ENCODE measurements around the gene ASTN2. TPM values are rescaled to one million over a fixed set of nuclear protein-coding genes. Genes with fewer than 3 reads are reported as not detected.

The ASTN2 gene
- total and polyA plus RNA-seq, 2 experiments from 2014 or later: 7.0 to 24.6 TPM

DNA sequence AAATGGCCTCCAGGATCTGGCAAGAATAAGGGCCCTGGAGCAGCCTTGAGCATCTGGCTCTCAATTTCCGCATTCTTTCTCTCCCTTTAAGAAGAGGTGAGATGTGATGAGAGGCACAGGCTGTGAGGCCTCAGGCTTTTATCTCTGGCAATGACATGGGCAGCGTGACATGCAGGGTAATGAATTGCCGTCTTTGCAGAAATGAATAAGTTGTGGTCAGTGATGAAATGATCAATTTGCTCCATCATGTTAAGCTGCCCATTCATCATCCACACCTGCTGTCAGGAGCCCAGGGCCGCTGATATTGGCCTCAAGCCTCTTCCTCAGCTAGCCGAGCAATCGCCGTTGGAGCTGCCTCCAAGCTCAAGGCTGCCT lies 462.4 kb downstream of the ASTN2 start:
- no peak overlapping the region for H3K4me2 ChIP-seq
- DNase-seq (ENCODE audit: low spot score): no peak
- no peaks in the 10 kb centered on the region for H3K36me3 ChIP-seq (ENCODE audit: insufficient read depth)
- no peaks in the 10 kb centered on the region for H3K27me3 Mint-ChIP-seq (ENCODE audit: insufficient read depth, low read depth, poor library complexity)
- H3F3A ChIP-seq (replicated peaks; ENCODE audit: low read depth): no peaks in the 10 kb centered on the region
- ATAC-seq: no peak
- H3K27ac Mint-ChIP-seq: no peak overlapping the region
- H3K27me3 ChIP-seq (ENCODE audit: insufficient read depth): no peaks in the 10 kb centered on the region
- no peaks in the 10 kb centered on the region for H3K9me3 Mint-ChIP-seq
- no peaks in the 10 kb centered on the region for H3K36me3 Mint-ChIP-seq (ENCODE audit: low read depth)
- TF ChIP-seq ZNF331 (CRISPR knock-in tag; IDR thresholded peaks at IDR 0.05; ENCODE audit: low read depth): no peak
- H3K4me3 Mint-ChIP-seq: no peak overlapping the region
- H4K20me1 ChIP-seq (replicated peaks; ENCODE audit: insufficient read depth): no peaks in the 10 kb centered on the region
- no peaks in the 10 kb centered on the region for H3K9me2 ChIP-seq (ENCODE audit: insufficient read depth)
- H3K4me3 ChIP-seq: no peak overlapping the region
- H2AFZ ChIP-seq: no peak overlapping the region
- peaks cover 6% of the 10 kb centered on the region for H3K4me1 Mint-ChIP-seq
- H3K27ac ChIP-seq (ENCODE audit: low read depth): no peak overlapping the region
- H3K79me2 ChIP-seq (replicated peaks; ENCODE audit: insufficient read depth): no peaks in the 10 kb centered on the region
- H3K4me1 ChIP-seq (ENCODE audit: insufficient read depth): peaks cover 7% of the 10 kb centered on the region; the same call in 1 of the 2 replicates

DNA sequence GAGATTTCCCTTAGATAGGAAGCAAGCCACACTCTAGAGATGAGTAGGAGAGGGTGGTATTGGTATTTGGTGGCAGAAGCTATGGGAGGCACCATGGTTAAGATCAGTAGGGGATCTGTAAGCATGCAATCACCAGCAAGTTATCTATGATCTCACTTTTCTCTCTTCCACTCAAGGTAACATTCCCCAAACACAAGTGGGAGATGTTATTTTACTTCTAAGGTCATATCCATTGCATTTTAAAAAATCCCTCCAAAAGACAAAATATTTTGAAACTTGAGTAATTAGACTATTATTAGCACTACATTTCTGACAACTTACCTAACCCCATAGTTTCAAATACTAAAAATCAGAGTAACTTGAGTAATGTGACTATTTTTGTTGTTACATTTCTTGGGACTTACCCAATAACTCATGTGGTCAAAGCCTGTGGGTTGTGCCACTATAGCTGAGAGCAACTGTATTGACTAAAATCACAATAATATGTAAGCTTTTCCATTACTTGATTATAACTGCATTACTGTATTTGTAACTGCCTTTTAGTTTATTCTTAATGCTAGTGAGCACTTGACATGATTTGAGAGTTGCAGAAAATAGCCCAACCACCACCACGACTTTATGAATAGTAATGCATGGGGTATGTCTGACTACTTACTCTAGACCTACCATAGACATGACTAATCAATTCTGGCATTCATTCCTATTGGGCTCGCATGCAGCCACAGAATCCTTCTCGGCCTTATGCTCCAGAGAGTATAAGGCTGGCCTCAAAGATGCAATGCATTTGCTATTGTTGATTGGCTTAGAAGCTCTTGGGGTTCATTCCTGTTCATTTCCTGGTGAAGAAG lies 463.0 kb downstream of the ASTN2 start:
- Histone ChIP-seq H3K27me3 (ENCODE audit: insufficient read depth) (no peaks in the 10 kb centered on the region), H3K27ac (ENCODE audit: low read depth) (no peak overlapping the region), H4K20me1 (replicated peaks; ENCODE audit: insufficient read depth) (no peaks in the 10 kb centered on the region), H3K4me1 (ENCODE audit: insufficient read depth) (peaks cover 13% of the 10 kb centered on the region; the same call in 1 of the 2 replicates), H3K36me3 (ENCODE audit: insufficient read depth) (no peaks in the 10 kb centered on the region), H3K79me2 (replicated peaks; ENCODE audit: insufficient read depth) (no peaks in the 10 kb centered on the region), H2AFZ (no peak overlapping the region), H3F3A (replicated peaks; ENCODE audit: low read depth) (no peaks in the 10 kb centered on the region), H3K9me2 (ENCODE audit: insufficient read depth) (no peaks in the 10 kb centered on the region), H3K4me2 (no peak overlapping the region), H3K4me3 (no peak overlapping the region)
- ATAC-seq (no peak), DNase-seq (ENCODE audit: low spot score) (no peak)
- H3K27me3 Mint-ChIP-seq (ENCODE audit: insufficient read depth, low read depth, poor library complexity): no peaks in the 10 kb centered on the region
- H3K36me3 Mint-ChIP-seq (ENCODE audit: low read depth): no peaks in the 10 kb centered on the region
- H3K9me3 Mint-ChIP-seq: no peaks in the 10 kb centered on the region
- TF ChIP-seq ZNF331 (CRISPR knock-in tag; IDR thresholded peaks at IDR 0.05; ENCODE audit: low read depth): no peak
- TF ChIP-seq NANOG (IDR thresholded peaks at IDR 0.05; ENCODE audit: borderline replicate concordance): no peak
- TF ChIP-seq, protein P1, sequence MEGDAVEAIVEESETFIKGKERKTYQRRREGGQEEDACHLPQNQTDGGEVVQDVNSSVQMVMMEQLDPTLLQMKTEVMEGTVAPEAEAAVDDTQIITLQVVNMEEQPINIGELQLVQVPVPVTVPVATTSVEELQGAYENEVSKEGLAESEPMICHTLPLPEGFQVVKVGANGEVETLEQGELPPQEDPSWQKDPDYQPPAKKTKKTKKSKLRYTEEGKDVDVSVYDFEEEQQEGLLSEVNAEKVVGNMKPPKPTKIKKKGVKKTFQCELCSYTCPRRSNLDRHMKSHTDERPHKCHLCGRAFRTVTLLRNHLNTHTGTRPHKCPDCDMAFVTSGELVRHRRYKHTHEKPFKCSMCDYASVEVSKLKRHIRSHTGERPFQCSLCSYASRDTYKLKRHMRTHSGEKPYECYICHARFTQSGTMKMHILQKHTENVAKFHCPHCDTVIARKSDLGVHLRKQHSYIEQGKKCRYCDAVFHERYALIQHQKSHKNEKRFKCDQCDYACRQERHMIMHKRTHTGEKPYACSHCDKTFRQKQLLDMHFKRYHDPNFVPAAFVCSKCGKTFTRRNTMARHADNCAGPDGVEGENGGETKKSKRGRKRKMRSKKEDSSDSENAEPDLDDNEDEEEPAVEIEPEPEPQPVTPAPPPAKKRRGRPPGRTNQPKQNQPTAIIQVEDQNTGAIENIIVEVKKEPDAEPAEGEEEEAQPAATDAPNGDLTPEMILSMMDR (conservative IDR thresholded peaks at IDR 0.05; ENCODE audit: low read depth in 2 of 2): no peak
- TF ChIP-seq, protein P2, sequence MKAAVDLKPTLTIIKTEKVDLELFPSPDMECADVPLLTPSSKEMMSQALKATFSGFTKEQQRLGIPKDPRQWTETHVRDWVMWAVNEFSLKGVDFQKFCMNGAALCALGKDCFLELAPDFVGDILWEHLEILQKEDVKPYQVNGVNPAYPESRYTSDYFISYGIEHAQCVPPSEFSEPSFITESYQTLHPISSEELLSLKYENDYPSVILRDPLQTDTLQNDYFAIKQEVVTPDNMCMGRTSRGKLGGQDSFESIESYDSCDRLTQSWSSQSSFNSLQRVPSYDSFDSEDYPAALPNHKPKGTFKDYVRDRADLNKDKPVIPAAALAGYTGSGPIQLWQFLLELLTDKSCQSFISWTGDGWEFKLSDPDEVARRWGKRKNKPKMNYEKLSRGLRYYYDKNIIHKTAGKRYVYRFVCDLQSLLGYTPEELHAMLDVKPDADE (IDR thresholded peaks at IDR 0.05): no peak
- no peak overlapping the region for H3K4me3 Mint-ChIP-seq
- H3K4me1 Mint-ChIP-seq: peaks cover 12% of the 10 kb centered on the region
- no peak overlapping the region for H3K27ac Mint-ChIP-seq

DNA sequence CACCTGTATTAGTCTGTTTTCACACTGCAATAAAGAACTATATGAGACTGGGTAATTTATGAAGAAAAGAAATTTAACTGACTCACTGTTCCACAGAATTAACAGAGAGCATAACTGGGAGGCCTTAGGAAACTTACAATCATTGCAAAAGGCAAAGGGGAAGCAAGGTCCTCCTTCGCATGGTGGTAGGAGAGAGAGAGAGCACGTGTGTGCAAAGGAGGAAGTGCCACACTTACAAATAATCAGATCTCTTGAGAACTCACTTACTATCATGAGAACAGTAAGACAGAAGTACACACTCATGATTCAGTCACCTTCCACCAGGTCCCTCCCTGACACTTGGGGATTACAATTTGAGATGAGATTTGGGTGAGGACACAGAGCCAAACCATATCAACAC lies 469.0 kb downstream of the ASTN2 start:
- no peaks in the 10 kb centered on the region for H3K79me2 ChIP-seq (replicated peaks; ENCODE audit: insufficient read depth)
- H3F3A ChIP-seq (replicated peaks; ENCODE audit: low read depth): no peaks in the 10 kb centered on the region
- H3K4me2 ChIP-seq: peak overlapping the region; percentile 33
- H3K27me3 ChIP-seq (ENCODE audit: insufficient read depth): no peaks in the 10 kb centered on the region
- no peak for ATAC-seq
- peak overlapping the region; percentile 37; the same call in 1 of the 2 replicates for H3K27ac Mint-ChIP-seq
- H3K36me3 Mint-ChIP-seq (ENCODE audit: low read depth): no peaks in the 10 kb centered on the region
- H3K36me3 ChIP-seq (ENCODE audit: insufficient read depth): no peaks in the 10 kb centered on the region
- no peaks in the 10 kb centered on the region for H3K9me2 ChIP-seq (ENCODE audit: insufficient read depth)
- H3K9me3 Mint-ChIP-seq: no peaks in the 10 kb centered on the region
- H3K4me3 Mint-ChIP-seq: no peak overlapping the region
- TF ChIP-seq JUNB (IDR thresholded peaks at IDR 0.05; ENCODE audit: unreplicated experiment) (no peak), STAT1 (IDR thresholded peaks at IDR 0.05; ENCODE audit: unreplicated experiment) (no peak), POLR2AphosphoS5 (IDR thresholded peaks at IDR 0.05; ENCODE audit: low read depth) (no peak)
- TF ChIP-seq, protein P2 (IDR thresholded peaks at IDR 0.05): no peak
- TF ChIP-seq, protein P3, sequence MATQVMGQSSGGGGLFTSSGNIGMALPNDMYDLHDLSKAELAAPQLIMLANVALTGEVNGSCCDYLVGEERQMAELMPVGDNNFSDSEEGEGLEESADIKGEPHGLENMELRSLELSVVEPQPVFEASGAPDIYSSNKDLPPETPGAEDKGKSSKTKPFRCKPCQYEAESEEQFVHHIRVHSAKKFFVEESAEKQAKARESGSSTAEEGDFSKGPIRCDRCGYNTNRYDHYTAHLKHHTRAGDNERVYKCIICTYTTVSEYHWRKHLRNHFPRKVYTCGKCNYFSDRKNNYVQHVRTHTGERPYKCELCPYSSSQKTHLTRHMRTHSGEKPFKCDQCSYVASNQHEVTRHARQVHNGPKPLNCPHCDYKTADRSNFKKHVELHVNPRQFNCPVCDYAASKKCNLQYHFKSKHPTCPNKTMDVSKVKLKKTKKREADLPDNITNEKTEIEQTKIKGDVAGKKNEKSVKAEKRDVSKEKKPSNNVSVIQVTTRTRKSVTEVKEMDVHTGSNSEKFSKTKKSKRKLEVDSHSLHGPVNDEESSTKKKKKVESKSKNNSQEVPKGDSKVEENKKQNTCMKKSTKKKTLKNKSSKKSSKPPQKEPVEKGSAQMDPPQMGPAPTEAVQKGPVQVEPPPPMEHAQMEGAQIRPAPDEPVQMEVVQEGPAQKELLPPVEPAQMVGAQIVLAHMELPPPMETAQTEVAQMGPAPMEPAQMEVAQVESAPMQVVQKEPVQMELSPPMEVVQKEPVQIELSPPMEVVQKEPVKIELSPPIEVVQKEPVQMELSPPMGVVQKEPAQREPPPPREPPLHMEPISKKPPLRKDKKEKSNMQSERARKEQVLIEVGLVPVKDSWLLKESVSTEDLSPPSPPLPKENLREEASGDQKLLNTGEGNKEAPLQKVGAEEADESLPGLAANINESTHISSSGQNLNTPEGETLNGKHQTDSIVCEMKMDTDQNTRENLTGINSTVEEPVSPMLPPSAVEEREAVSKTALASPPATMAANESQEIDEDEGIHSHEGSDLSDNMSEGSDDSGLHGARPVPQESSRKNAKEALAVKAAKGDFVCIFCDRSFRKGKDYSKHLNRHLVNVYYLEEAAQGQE (IDR thresholded peaks at IDR 0.05; ENCODE audit: unreplicated experiment): no peak
- H3K27me3 Mint-ChIP-seq (ENCODE audit: insufficient read depth, low read depth, poor library complexity): peaks cover 7% of the 10 kb centered on the region
- peaks cover 33% of the 10 kb centered on the region for H3K4me1 Mint-ChIP-seq
- H4K20me1 ChIP-seq (replicated peaks; ENCODE audit: insufficient read depth): no peaks in the 10 kb centered on the region
- H2AFZ ChIP-seq: peak overlapping the region; percentile 49; the same call in 1 of the 2 replicates
- H3K4me3 ChIP-seq: no peak overlapping the region
- H3K27ac ChIP-seq (ENCODE audit: low read depth): no peak overlapping the region
- DNase-seq (ENCODE audit: low spot score): no peak
- peaks cover 32% of the 10 kb centered on the region for H3K4me1 ChIP-seq (ENCODE audit: insufficient read depth)

All from GM23338 (cell line).